ENCODE data around the gene PLCXD3.

Gene PLCXD3

DNA sequence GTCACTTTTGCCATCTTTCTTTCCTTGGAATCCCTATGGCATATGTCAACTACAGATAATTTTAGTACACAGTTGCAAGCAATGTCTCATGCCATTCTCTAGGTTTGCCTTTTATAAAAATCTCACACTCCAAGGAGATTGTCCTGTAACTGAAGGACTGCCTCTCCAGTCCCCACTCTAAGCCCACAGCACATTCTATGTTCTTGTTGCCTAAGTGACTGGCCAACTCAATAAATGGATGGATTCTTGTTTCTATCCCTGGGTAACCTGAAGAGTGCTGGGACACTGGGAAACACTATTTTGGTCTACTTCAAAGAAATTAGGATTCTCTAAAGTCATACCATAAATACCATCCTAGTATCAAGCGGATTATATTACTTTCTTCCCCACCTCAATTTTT, 145.0 kb downstream of the PLCXD3 start:
- no peak overlapping the region for H3K4me3 ChIP-seq (ENCODE audit: low read depth, low read length)
- no peak for DNase-seq (ENCODE audit: low read depth)
- TF ChIP-seq CTCF (IDR thresholded peaks at IDR 0.05; ENCODE audit: low read depth, low read length, missing control alignments) = no peak

DNA sequence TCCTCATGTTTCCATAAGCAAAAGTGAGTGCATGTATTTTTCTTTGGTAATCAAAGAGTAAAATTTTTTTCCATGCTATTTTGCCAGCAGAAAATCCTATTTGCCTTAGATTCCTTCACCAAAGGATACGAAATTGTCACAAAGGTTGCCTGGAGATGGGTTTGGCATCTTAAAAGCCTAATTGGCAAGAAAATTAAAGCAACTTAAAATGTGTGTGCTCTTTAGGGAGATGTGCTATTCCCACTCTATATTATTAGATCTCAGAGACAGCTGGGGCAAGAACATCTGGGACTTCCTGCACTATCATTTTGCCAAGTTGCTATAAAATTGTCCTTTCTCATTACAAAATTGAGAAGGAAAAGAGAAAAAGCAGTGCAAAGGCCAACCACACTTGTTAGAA, 146.1 kb downstream of the PLCXD3 start:
- TF ChIP-seq CTCF (IDR thresholded peaks at IDR 0.05; ENCODE audit: low read depth, low read length, missing control alignments) = no peak
- H3K4me3 ChIP-seq (ENCODE audit: low read depth, low read length) = no peak overlapping the region
- DNase-seq (ENCODE audit: low read depth) = no peak

- H3K4me3 ChIP-seq (ENCODE audit: low read depth, low read length) = no peak overlapping the region
- TF ChIP-seq CTCF (IDR thresholded peaks at IDR 0.05; ENCODE audit: low read depth, low read length, missing control alignments) = no peak
- DNase-seq (ENCODE audit: low read depth) = no peak
Observed at GRCh38 chr5:41363343-41363986, 146.9 kb downstream of the PLCXD3 start.

- no peak for TF ChIP-seq CTCF (IDR thresholded peaks at IDR 0.05; ENCODE audit: low read depth, low read length, missing control alignments)
- no peak overlapping the region for H3K4me3 ChIP-seq (ENCODE audit: low read depth, low read length)
- no peak for DNase-seq (ENCODE audit: low read depth)
Observed at GRCh38 chr5:41356786-41357185, 153.6 kb downstream of the PLCXD3 start.

- no peak for TF ChIP-seq CTCF (IDR thresholded peaks at IDR 0.05; ENCODE audit: low read depth, low read length, missing control alignments)
- no peak overlapping the region for H3K4me3 ChIP-seq (ENCODE audit: low read depth, low read length)
- no peak for DNase-seq (ENCODE audit: low read depth)
Observed at GRCh38 chr5:41349846-41350245, 160.6 kb downstream of the PLCXD3 start.

DNA sequence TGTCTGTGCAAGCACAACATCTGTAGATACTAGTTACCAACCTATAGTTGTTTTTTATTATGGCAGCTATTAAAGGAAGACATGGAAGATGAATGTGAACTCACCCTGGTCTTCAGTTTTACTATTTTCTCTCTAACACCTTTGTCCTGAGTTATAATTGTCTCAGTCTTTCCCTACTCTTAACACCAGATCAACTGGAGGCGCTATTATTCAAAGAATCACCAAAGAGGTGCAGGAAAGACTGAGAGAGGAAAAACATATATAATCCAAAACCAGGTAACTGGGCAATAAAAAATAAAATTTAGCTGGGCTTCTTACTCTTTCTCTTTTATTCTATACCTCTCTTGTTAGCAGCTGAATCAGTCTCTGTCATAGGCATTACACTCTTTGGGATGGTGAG, 162.8 kb downstream of the PLCXD3 start:
- no peak for DNase-seq (ENCODE audit: low read depth)
- H3K4me3 ChIP-seq (ENCODE audit: low read depth, low read length) = no peak overlapping the region
- no peak for TF ChIP-seq CTCF (IDR thresholded peaks at IDR 0.05; ENCODE audit: low read depth, low read length, missing control alignments)

GRCh38 chr5:41346609-41347008, 163.8 kb downstream of the PLCXD3 start:
- TF ChIP-seq CTCF (IDR thresholded peaks at IDR 0.05; ENCODE audit: low read depth, low read length, missing control alignments) = no peak
- H3K4me3 ChIP-seq (ENCODE audit: low read depth, low read length) = no peak overlapping the region
- DNase-seq (ENCODE audit: low read depth) = no peak

Data from GM12864 (cell line).